ENCODE measurements around the gene SYNE2.
"Not testable (repeated sequence)": the region's sequence is repeated elsewhere in the genome, so short reads cannot be mapped to it uniquely, and the experiment has no call there.

The SYNE2 gene

DNA sequence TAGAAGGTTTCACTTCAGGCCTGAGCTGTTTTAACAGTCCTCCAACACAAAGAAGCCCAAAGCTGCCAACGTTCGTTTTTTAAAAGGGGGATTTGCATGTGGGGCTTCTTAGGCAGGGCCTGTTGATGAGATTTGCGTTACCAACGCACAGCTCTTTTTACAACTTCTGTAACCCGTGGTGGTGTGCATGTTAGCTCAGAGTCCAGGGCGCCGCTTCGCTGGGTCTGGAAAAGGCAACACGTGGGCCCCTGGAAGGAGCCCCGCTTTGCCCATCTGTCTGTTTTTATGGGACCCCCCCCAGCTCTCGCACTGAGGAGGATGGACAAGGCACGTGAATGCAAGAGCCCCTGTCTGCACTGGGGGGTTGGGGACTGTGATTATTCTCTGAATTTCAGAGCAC lies 357.4 kb downstream of the SYNE2 start:
- Histone ChIP-seq H3K36me3 (ENCODE audit: low read length) (peaks cover 23% of the 10 kb centered on the region; the same call in 1 of the 2 replicates), H3K4me3 (ENCODE audit: insufficient read depth, low read length, poor library complexity, severe bottlenecking) (no peak overlapping the region), H3K27ac (ENCODE audit: low read depth, low read length) (no peak overlapping the region), H3K9me2 (replicated peaks; ENCODE audit: insufficient read depth, low read length) (no peaks in the 10 kb centered on the region), H3K9ac (ENCODE audit: low read length) (no peak overlapping the region), H3K79me2 (ENCODE audit: insufficient read depth, low read length) (no peaks in the 10 kb centered on the region), H4K20me1 (ENCODE audit: low read depth, low read length) (no peaks in the 10 kb centered on the region), H3K9me3 (ENCODE audit: insufficient read depth, low read length) (no peaks in the 10 kb centered on the region), H2AFZ (ENCODE audit: low read depth, low read length, severe bottlenecking) (no peak overlapping the region), H3K27me3 (ENCODE audit: low read length) (no peaks in the 10 kb centered on the region), H3K4me2 (ENCODE audit: low read depth, low read length, poor library complexity, severe bottlenecking) (no peak overlapping the region), H3F3A (ENCODE audit: insufficient read depth) (0 out of 2 replicates have a peak, but pooled peaks cover under 1% of the 10 kb centered on the region)
- TF ChIP-seq, protein P1, sequence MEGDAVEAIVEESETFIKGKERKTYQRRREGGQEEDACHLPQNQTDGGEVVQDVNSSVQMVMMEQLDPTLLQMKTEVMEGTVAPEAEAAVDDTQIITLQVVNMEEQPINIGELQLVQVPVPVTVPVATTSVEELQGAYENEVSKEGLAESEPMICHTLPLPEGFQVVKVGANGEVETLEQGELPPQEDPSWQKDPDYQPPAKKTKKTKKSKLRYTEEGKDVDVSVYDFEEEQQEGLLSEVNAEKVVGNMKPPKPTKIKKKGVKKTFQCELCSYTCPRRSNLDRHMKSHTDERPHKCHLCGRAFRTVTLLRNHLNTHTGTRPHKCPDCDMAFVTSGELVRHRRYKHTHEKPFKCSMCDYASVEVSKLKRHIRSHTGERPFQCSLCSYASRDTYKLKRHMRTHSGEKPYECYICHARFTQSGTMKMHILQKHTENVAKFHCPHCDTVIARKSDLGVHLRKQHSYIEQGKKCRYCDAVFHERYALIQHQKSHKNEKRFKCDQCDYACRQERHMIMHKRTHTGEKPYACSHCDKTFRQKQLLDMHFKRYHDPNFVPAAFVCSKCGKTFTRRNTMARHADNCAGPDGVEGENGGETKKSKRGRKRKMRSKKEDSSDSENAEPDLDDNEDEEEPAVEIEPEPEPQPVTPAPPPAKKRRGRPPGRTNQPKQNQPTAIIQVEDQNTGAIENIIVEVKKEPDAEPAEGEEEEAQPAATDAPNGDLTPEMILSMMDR (IDR thresholded peaks at IDR 0.05; ENCODE audit: insufficient read depth, low read length, poor library complexity, severe bottlenecking): no peak
- no peak for TF ChIP-seq EZH2phosphoT487 (conservative IDR thresholded peaks at IDR 0.05; ENCODE audit: low read length)

DNA sequence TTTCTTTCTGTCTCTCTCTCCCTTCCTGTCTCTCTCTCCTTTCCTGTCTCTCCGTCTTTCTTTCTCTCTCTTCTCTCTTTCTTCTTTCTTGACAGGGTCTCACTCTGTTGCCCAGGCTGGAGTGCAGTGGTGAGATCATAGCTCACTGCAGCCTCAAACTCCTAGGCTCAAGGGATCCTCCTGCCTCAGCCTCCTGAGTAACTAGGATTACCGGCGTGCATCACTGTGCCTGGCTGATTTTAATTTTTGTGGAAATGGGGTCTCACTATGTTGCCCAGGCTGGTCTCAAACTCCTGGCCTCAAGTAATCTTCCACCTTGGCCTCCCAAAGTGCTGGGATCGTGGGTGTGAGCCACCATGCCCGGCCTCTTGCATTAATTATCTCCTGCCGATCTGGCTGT lies 358.1 kb downstream of the SYNE2 start:
- H3K9me3 ChIP-seq (ENCODE audit: insufficient read depth, low read length); H3K9ac ChIP-seq (ENCODE audit: low read length); H3K27me3 ChIP-seq (ENCODE audit: low read length); H3K4me3 ChIP-seq (ENCODE audit: insufficient read depth, low read length, poor library complexity, severe bottlenecking); H3K79me2 ChIP-seq (ENCODE audit: insufficient read depth, low read length); H4K20me1 ChIP-seq (ENCODE audit: low read depth, low read length); H3F3A ChIP-seq (ENCODE audit: insufficient read depth); H3K27ac ChIP-seq (ENCODE audit: low read depth, low read length); H3K9me2 ChIP-seq (replicated peaks; ENCODE audit: insufficient read depth, low read length); H3K4me2 ChIP-seq (ENCODE audit: low read depth, low read length, poor library complexity, severe bottlenecking); H2AFZ ChIP-seq (ENCODE audit: low read depth, low read length, severe bottlenecking): not testable (repeated sequence)
- H3K36me3 ChIP-seq (ENCODE audit: low read length): peaks cover 23% of the 10 kb centered on the region; the same call in 1 of the 2 replicates

DNA sequence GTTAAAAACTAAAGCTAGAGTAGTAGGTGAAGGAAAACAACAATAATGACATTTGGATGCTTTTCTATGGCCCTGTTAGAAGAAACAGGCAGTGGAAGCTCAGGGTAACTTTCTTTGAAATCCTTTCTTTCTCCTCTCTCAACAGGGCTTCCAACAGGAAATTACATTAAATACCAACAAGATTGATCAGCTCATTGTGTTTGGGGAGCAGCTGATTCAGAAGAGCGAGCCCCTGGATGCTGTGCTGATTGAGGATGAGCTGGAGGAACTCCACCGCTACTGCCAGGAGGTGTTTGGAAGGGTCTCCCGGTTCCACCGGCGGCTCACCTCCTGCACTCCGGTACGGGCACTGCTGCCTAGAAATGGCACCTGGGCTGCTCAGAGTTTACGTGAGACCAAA lies 359.9 kb downstream of the SYNE2 start:
- Histone ChIP-seq H3K27ac (ENCODE audit: low read depth, low read length) (no peak overlapping the region), H3K9ac (ENCODE audit: low read length) (no peak overlapping the region), H3K4me3 (ENCODE audit: insufficient read depth, low read length, poor library complexity, severe bottlenecking) (no peak overlapping the region), H3F3A (ENCODE audit: insufficient read depth) (peaks cover 7% of the 10 kb centered on the region; the same call in 1 of the 2 replicates), H3K4me2 (ENCODE audit: low read depth, low read length, poor library complexity, severe bottlenecking) (no peak overlapping the region), H3K36me3 (ENCODE audit: low read length) (peaks cover 24% of the 10 kb centered on the region; the same call in 1 of the 2 replicates), H3K27me3 (ENCODE audit: low read length) (no peaks in the 10 kb centered on the region), H3K79me2 (ENCODE audit: insufficient read depth, low read length) (no peaks in the 10 kb centered on the region), H3K9me2 (replicated peaks; ENCODE audit: insufficient read depth, low read length) (no peaks in the 10 kb centered on the region), H4K20me1 (ENCODE audit: low read depth, low read length) (no peaks in the 10 kb centered on the region), H3K9me3 (ENCODE audit: insufficient read depth, low read length) (no peaks in the 10 kb centered on the region), H2AFZ (ENCODE audit: low read depth, low read length, severe bottlenecking) (no peak overlapping the region)
- TF ChIP-seq EZH2phosphoT487 (conservative IDR thresholded peaks at IDR 0.05; ENCODE audit: low read length): no peak
- TF ChIP-seq, protein P1 (IDR thresholded peaks at IDR 0.05; ENCODE audit: insufficient read depth, low read length, poor library complexity, severe bottlenecking): no peak

DNA sequence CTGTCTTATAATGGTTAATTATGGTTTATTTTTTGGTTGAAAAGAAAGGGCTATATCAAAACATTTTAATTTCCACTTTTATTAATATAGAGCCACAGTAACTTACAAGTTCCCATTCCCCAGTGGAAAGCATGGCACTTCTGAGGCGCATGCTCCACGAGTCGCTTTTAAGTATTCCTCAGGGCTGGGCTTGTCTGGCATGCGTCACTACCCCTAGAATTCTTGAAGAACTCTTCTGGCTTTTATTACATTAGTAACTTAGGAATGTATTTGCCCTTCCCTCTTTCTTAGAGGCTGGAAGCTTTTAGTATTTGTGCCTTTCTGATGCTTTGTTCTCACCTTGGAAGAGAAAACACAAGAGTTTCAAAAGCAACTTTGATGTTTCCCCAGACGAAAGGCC lies 360.3 kb downstream of the SYNE2 start:
- Histone ChIP-seq H3F3A (ENCODE audit: insufficient read depth) (peaks cover 11% of the 10 kb centered on the region; the same call in 1 of the 2 replicates), H3K79me2 (ENCODE audit: insufficient read depth, low read length) (no peaks in the 10 kb centered on the region), H2AFZ (ENCODE audit: low read depth, low read length, severe bottlenecking) (no peak overlapping the region), H3K36me3 (ENCODE audit: low read length) (peaks cover 21% of the 10 kb centered on the region; the same call in 1 of the 2 replicates), H3K4me2 (ENCODE audit: low read depth, low read length, poor library complexity, severe bottlenecking) (no peak overlapping the region), H4K20me1 (ENCODE audit: low read depth, low read length) (no peaks in the 10 kb centered on the region), H3K9me3 (ENCODE audit: insufficient read depth, low read length) (no peaks in the 10 kb centered on the region), H3K27ac (ENCODE audit: low read depth, low read length) (no peak overlapping the region), H3K4me3 (ENCODE audit: insufficient read depth, low read length, poor library complexity, severe bottlenecking) (no peak overlapping the region), H3K9me2 (replicated peaks; ENCODE audit: insufficient read depth, low read length) (no peaks in the 10 kb centered on the region), H3K9ac (ENCODE audit: low read length) (no peak overlapping the region), H3K27me3 (ENCODE audit: low read length) (no peaks in the 10 kb centered on the region)
- TF ChIP-seq, protein P1 (IDR thresholded peaks at IDR 0.05; ENCODE audit: insufficient read depth, low read length, poor library complexity, severe bottlenecking): no peak
- no peak for TF ChIP-seq EZH2phosphoT487 (conservative IDR thresholded peaks at IDR 0.05; ENCODE audit: low read length)

Data from SU-DHL-6 (cell line).